ENCODE results near the gene NCAPG2.
"Not testable (repeated sequence)": the region's sequence is repeated elsewhere in the genome, so short reads cannot be mapped to it uniquely, and the experiment has no call there.

DNA sequence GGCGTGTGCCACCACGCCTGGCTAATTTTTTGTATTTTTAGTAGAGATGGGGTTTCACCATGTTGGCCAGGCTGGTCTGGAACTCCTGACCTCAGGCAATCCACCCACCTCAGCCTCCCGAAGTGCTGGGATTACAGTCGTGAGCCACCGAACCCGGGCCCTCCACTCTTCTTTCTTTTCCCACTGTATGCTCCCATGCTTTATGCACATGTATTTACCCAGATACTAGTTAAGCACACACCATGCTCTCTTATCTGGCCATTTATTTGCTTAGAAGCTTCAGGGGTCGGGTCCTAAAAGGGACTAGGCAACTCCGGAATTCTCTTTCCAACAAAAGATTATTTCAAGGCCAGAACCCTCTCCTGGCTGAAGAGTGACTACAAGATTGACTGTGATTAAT lies 78.3 kb downstream of the NCAPG2 start:
- not testable (repeated sequence) for TF ChIP-seq CHD4 (IDR thresholded peaks at IDR 0.05); EZH2 (IDR thresholded peaks at IDR 0.05; ENCODE audit: borderline replicate concordance, control insufficient read depth, low read depth, low read length); EGR1 (IDR thresholded peaks at IDR 0.05; ENCODE audit: borderline replicate concordance in 1 of 2, low read depth in 2 of 2, low read length in 2 of 2); EP300 (IDR thresholded peaks at IDR 0.05; ENCODE audit: borderline replicate concordance in 1 of 2, control insufficient read depth in 1 of 2, low read depth in 2 of 2, low read length in 2 of 2); SP1 (IDR thresholded peaks at IDR 0.05; ENCODE audit: low read depth, low read length)
- TF ChIP-seq, protein P1, sequence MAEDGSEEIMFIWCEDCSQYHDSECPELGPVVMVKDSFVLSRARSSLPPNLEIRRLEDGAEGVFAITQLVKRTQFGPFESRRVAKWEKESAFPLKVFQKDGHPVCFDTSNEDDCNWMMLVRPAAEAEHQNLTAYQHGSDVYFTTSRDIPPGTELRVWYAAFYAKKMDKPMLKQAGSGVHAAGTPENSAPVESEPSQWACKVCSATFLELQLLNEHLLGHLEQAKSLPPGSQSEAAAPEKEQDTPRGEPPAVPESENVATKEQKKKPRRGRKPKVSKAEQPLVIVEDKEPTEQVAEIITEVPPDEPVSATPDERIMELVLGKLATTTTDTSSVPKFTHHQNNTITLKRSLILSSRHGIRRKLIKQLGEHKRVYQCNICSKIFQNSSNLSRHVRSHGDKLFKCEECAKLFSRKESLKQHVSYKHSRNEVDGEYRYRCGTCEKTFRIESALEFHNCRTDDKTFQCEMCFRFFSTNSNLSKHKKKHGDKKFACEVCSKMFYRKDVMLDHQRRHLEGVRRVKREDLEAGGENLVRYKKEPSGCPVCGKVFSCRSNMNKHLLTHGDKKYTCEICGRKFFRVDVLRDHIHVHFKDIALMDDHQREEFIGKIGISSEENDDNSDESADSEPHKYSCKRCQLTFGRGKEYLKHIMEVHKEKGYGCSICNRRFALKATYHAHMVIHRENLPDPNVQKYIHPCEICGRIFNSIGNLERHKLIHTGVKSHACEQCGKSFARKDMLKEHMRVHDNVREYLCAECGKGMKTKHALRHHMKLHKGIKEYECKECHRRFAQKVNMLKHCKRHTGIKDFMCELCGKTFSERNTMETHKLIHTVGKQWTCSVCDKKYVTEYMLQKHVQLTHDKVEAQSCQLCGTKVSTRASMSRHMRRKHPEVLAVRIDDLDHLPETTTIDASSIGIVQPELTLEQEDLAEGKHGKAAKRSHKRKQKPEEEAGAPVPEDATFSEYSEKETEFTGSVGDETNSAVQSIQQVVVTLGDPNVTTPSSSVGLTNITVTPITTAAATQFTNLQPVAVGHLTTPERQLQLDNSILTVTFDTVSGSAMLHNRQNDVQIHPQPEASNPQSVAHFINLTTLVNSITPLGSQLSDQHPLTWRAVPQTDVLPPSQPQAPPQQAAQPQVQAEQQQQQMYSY (CRISPR knock-in tag; IDR thresholded peaks at IDR 0.05): not testable (repeated sequence)
- TF ChIP-seq, protein P2, sequence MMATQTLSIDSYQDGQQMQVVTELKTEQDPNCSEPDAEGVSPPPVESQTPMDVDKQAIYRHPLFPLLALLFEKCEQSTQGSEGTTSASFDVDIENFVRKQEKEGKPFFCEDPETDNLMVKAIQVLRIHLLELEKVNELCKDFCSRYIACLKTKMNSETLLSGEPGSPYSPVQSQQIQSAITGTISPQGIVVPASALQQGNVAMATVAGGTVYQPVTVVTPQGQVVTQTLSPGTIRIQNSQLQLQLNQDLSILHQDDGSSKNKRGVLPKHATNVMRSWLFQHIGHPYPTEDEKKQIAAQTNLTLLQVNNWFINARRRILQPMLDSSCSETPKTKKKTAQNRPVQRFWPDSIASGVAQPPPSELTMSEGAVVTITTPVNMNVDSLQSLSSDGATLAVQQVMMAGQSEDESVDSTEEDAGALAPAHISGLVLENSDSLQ (IDR thresholded peaks at IDR 0.05): not testable (repeated sequence)
- TF ChIP-seq, protein P3, sequence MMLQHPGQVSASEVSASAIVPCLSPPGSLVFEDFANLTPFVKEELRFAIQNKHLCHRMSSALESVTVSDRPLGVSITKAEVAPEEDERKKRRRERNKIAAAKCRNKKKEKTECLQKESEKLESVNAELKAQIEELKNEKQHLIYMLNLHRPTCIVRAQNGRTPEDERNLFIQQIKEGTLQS (IDR thresholded peaks at IDR 0.05; ENCODE audit: borderline replicate concordance, extremely low read depth, low read depth, low read length): not testable (repeated sequence)
- TF ChIP-seq, protein P4, sequence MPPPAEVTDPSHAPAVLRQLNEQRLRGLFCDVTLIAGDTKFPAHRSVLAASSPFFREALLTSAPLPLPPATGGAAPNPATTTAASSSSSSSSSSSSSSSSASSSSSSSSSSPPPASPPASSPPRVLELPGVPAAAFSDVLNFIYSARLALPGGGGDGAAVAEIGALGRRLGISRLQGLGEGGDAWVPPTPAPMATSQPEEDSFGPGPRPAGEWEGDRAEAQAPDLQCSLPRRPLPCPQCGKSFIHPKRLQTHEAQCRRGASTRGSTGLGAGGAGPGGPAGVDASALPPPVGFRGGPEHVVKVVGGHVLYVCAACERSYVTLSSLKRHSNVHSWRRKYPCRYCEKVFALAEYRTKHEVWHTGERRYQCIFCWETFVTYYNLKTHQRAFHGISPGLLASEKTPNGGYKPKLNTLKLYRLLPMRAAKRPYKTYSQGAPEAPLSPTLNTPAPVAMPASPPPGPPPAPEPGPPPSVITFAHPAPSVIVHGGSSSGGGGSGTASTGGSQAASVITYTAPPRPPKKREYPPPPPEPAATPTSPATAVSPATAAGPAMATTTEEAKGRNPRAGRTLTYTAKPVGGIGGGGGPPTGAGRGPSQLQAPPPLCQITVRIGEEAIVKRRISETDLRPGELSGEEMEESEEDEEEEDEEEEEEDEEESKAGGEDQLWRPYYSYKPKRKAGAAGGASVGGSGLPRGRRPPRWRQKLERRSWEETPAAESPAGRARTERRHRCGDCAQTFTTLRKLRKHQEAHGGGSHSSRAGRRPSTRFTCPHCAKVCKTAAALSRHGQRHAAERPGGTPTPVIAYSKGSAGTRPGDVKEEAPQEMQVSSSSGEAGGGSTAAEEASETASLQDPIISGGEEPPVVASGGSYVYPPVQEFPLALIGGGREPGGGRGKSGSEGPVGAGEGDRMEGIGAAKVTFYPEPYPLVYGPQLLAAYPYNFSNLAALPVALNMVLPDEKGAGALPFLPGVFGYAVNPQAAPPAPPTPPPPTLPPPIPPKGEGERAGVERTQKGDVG (CRISPR knock-in tag; IDR thresholded peaks at IDR 0.05): not testable (repeated sequence)
- TF ChIP-seq, protein P5, sequence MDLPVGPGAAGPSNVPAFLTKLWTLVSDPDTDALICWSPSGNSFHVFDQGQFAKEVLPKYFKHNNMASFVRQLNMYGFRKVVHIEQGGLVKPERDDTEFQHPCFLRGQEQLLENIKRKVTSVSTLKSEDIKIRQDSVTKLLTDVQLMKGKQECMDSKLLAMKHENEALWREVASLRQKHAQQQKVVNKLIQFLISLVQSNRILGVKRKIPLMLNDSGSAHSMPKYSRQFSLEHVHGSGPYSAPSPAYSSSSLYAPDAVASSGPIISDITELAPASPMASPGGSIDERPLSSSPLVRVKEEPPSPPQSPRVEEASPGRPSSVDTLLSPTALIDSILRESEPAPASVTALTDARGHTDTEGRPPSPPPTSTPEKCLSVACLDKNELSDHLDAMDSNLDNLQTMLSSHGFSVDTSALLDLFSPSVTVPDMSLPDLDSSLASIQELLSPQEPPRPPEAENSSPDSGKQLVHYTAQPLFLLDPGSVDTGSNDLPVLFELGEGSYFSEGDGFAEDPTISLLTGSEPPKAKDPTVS (IDR thresholded peaks at IDR 0.05; ENCODE audit: low read depth, low read length): not testable (repeated sequence)
